ENCODE results near the gene FYTTD1. TPM values are rescaled to one million over a fixed set of nuclear protein-coding genes. Genes with fewer than 3 reads are reported as not detected.

The FYTTD1 gene
- total and polyA plus RNA-seq, 2 donors = 24.2 to 41.2 TPM

GRCh38 chr3:197830967-197831313 lies 81.3 kb downstream of the FYTTD1 start:
- peaks cover 32 to 50% of the 10 kb centered on the region in 2 donors for H3K36me3 ChIP-seq (ENCODE audit: control insufficient read depth in 2 of 2, insufficient read depth in 2 of 2, low read length in 1 of 2)

DNA sequence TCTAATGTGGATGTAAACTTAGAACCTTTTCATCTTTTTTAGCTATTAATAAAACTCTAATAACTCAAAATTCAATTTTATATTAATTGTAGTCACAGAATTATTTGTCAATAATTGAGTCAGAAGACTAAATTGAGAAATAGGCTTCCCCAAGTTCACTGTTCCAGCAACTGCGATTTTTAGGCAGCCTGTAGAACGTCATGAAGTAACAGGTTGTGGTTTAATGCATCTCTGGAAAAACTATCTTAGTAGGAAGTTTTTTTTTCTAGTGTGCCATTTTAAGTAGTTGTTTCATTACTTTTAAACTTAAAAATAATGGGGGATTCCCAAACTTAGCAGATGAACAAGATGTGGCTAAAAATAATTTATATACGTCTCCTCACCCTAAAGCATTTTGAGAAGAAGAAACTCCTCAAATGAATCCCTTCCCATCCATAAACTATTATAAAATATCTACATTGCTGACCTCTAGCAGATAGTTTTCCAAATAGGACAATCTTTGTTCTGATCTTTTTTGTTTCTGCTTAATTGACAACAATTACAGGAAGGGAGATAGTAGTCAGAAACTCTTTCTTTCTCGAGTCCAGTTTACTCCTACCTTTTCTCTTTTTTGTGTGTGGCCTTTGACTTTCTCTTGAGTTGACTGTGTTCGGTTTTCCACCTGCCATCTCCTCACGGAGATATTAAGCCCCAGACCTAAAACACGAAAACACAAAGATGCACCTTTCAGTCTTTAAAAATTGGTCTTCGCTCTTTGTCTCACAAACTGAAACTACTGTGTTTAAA lies 84.4 kb downstream of the FYTTD1 start:
- Histone ChIP-seq H3K36me3 (ENCODE audit: control insufficient read depth in 2 of 2, insufficient read depth in 2 of 2, low read length in 1 of 2) (peaks cover 36 to 55% of the 10 kb centered on the region in 2 donors), H3K9me3 (ENCODE audit: control insufficient read depth in 2 of 2, insufficient read depth in 1 of 2, low read length in 1 of 2) (no peaks in the 10 kb centered on the region), H3K27ac (ENCODE audit: low read depth in 1 of 2, low read length in 1 of 2) (no peak overlapping the region), H3K4me3 (ENCODE audit: low read length in 2 of 2) (no peak overlapping the region), H3K27me3 (ENCODE audit: control insufficient read depth in 2 of 2, insufficient read depth in 1 of 2, low read length in 1 of 2) (no peaks in the 10 kb centered on the region), H3K4me1 (ENCODE audit: control insufficient read depth in 2 of 2, insufficient read depth in 2 of 2, low read length in 2 of 2) (no peaks in the 10 kb centered on the region)
- WGBS = 96% methylated on average over 8 of the region's 8 CpGs
- DNase-seq (ENCODE audit: low read depth in 6 of 9, low spot score in 9 of 9) = no peak

More at GRCh38 chr3:197830967-197831313, 81.3 kb downstream of the FYTTD1 start:
- WGBS = 98% methylated on average over 8 of the region's 8 CpGs
- no peaks in the 10 kb centered on the region for H3K27me3 ChIP-seq (ENCODE audit: control insufficient read depth in 2 of 2, insufficient read depth in 1 of 2, low read length in 1 of 2)
- H3K4me1 ChIP-seq (ENCODE audit: control insufficient read depth in 2 of 2, insufficient read depth in 2 of 2, low read length in 2 of 2) = no peaks in the 10 kb centered on the region
- H3K27ac ChIP-seq (ENCODE audit: low read depth in 1 of 2, low read length in 1 of 2) = no peak overlapping the region
- H3K9me3 ChIP-seq (ENCODE audit: control insufficient read depth in 2 of 2, insufficient read depth in 1 of 2, low read length in 1 of 2) = no peaks in the 10 kb centered on the region
- no peak for DNase-seq (ENCODE audit: low read depth in 6 of 9, low spot score in 9 of 9)
- H3K4me3 ChIP-seq (ENCODE audit: low read length in 2 of 2) = no peak overlapping the region

GRCh38 chr3:197835509-197835908 lies 85.8 kb downstream of the FYTTD1 start:
- Histone ChIP-seq H3K27me3 (ENCODE audit: control insufficient read depth in 2 of 2, insufficient read depth in 1 of 2, low read length in 1 of 2) (no peaks in the 10 kb centered on the region), H3K4me3 (ENCODE audit: low read length in 2 of 2) (no peak overlapping the region), H3K4me1 (ENCODE audit: control insufficient read depth in 2 of 2, insufficient read depth in 2 of 2, low read length in 2 of 2) (no peaks in the 10 kb centered on the region), H3K27ac (ENCODE audit: low read depth in 1 of 2, low read length in 1 of 2) (no peak overlapping the region), H3K9me3 (ENCODE audit: control insufficient read depth in 2 of 2, insufficient read depth in 1 of 2, low read length in 1 of 2) (no peaks in the 10 kb centered on the region), H3K36me3 (ENCODE audit: control insufficient read depth in 2 of 2, insufficient read depth in 2 of 2, low read length in 1 of 2) (peaks cover 42 to 60% of the 10 kb centered on the region in 2 donors)
- no peak for DNase-seq (ENCODE audit: low read depth in 6 of 9, low spot score in 9 of 9)
- 98% methylated on average over 5 of the region's 5 CpGs for WGBS

- no peak for DNase-seq (ENCODE audit: low read depth in 6 of 9, low spot score in 9 of 9)
- Histone ChIP-seq H3K27me3 (ENCODE audit: control insufficient read depth in 2 of 2, insufficient read depth in 1 of 2, low read length in 1 of 2) (no peaks in the 10 kb centered on the region), H3K36me3 (ENCODE audit: control insufficient read depth in 2 of 2, insufficient read depth in 2 of 2, low read length in 1 of 2) (peaks cover 43 to 61% of the 10 kb centered on the region in 2 donors), H3K4me3 (ENCODE audit: low read length in 2 of 2) (no peak overlapping the region), H3K9me3 (ENCODE audit: control insufficient read depth in 2 of 2, insufficient read depth in 1 of 2, low read length in 1 of 2) (no peaks in the 10 kb centered on the region), H3K27ac (ENCODE audit: low read depth in 1 of 2, low read length in 1 of 2) (no peak overlapping the region), H3K4me1 (ENCODE audit: control insufficient read depth in 2 of 2, insufficient read depth in 2 of 2, low read length in 2 of 2) (no peaks in the 10 kb centered on the region)
These were observed 86.6 kb downstream of the FYTTD1 start for GRCh38 chr3:197836244-197836643.

Other genes starting within 250 kb of the FYTTD1 start
- 13.2 TPM for gene BDH1, start 193.9 kb upstream of the FYTTD1 start, total RNA-seq
- gene BDH1, start 193.9 kb upstream of the FYTTD1 start, polyA plus RNA-seq = 25.1 TPM
- 5.9 TPM for gene RUBCN, start 13.0 kb upstream of the FYTTD1 start, total RNA-seq
- 12.0 TPM for gene RUBCN, start 13.0 kb upstream of the FYTTD1 start, polyA plus RNA-seq
- 25.4 TPM for gene LRCH3, start 41.4 kb downstream of the FYTTD1 start, total RNA-seq
- 76.6 TPM for gene LRCH3, start 41.4 kb downstream of the FYTTD1 start, polyA plus RNA-seq
- 2,167 TPM for gene RPL35A, start 200.3 kb downstream of the FYTTD1 start, total RNA-seq
- 3,064 TPM for gene RPL35A, start 200.3 kb downstream of the FYTTD1 start, polyA plus RNA-seq
- 1.4 TPM for gene LMLN, start 210.3 kb downstream of the FYTTD1 start, total RNA-seq
- 2.2 TPM for gene LMLN, start 210.3 kb downstream of the FYTTD1 start, polyA plus RNA-seq

All from thymus (tissue), 11 donors.